GM20431 (cell line): ENCODE measurements around the gene HSPD1.

Experiments
- in situ Hi-C: fragments of 300-500 bp; cut with MseI, MboI; formaldehyde crosslinking; loops from one replicate; pipeline ENCODE4 v1.15.0; 2020; ENCODE audit warnings: low sequenced_read_pairs; ENCODE audit not compliant: unreplicated experiment

HSPD1 gene

GRCh38 chr2:197499594-197500502, at the start of gene HSPD1, which contains the start of gene HSPE1:
HSPD1 (minus strand) TSS chr2:197499840; CDS start chr2:197498848, 992 bp downstream.
HSPE1 (plus strand) TSS chr2:197500379; CDS start chr2:197500437, 58 bp downstream.
- in situ Hi-C loops, result no loop called here

- in situ Hi-C loops, result no loop called here
Observed at GRCh38 chr2:197548582-197548981, 48.9 kb upstream of the HSPD1 start.

DNA sequence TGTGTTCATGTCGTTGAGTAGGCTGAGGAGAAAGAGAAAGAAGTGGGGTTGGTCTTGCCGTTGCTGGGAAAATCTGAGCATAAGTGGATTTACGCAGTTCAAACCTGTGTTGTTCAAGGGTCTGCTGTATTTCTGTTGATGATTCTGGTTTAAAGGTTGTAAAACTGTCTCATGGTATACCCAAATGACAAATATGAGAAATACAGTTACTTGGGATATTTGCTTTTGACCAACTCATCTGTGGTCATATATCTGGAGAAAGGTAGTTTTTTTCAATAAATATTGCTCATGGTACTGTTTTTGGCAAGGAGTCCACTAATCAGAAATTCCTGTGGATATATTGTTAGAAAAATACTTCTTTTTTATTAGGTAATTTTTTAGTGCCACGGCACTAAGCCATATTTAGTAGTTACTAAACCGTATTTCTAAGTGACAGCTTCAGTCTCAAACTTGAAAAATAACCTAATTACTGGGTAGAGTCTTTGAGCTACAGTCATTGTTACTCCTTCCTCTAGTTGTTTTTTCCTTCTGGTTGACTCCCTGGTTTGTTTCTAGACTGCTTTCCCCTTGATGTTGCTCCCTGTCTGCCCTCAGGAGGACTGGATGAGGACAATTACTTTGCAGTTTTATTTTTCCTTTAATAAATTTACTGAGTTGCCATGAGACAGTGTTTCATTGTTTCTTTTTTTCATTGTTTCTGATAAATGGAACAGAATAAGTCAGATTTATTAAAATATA, 47.7 kb upstream of the HSPD1 start:
- in situ Hi-C loops, result no loop called here

DNA sequence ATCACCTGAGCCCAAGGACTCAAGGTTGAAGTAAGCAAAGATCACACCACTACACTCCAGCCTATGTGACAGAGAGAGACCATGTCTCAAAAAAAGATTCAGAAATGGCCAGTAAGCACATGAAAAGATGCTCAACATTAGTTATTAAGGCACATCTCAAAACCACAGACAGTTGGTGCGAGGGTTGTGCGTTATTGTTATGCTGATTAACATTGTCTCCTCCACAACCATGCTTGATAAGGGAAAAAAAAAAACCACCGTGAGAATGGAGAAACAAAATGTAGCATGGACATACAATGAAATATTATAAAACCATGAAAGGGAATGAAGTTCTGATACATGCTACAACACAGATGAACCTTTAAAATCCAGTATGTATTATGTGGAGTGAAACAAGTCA, 43.6 kb upstream of the HSPD1 start:
- in situ Hi-C loops, result no loop called here

DNA sequence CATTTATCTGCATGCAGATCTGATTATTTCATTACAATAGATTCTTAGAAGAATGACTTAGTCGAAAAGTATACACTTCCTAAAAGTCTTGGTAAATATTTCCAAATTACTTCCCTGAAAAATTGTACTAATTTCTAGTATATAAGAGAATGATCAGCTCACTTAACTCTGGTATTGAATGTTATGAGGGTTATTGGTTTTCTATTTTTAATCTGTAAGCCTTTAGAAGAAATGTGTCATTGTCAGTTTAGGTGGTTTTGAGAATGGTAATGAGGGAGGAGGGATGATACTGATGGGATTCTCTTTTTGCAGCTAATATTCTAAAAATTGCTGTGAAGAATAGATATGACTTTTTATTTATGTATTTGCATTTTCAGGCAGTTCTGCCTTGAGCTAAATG, 40.1 kb upstream of the HSPD1 start:
- in situ Hi-C loops, result no loop called here

DNA sequence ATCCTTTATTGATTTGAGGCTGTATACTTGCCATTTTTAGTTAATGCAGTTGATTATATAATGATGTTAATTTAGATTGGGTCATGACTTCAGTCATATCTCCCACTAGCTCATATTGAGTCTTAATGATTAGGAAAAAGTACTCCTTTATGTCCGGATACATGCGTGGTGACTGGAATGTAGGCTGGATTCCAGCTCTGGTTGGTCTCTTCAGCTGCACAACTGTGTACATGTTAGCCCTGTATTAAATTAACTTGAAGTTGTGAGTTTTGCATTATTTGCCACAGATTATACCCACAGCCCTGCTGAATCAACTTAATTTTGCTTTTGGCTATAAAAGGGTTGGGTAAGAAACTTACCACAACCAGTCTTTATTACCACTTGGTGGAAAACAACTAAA, 38.8 kb upstream of the HSPD1 start:
- in situ Hi-C loops, result no loop called here

- in situ Hi-C loops, result no loop called here
Observed at GRCh38 chr2:197517150-197517549, 17.5 kb upstream of the HSPD1 start.

DNA sequence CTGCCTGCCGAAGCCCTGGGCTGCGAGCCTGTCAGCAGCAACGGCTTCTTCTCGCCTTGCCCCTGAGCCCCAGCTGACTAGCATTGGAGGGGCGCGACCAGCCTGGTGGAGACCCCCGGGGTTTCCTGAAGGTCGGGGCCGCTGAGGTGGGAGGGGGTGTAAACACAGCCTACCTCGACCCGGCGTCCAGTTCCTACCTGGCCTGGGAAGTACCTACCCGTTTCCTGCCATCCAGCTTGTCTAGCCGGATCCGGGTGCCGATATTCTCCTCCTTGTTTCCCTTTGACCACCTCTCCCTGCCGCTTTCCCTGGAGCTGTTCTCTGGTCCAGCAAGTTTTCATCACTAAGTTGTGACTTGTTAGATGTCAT, 16.7 kb upstream of the HSPD1 start:
- in situ Hi-C loops, result no loop called here

- in situ Hi-C loops, result no loop called here
Observed at GRCh38 chr2:197515739-197516392, 16.2 kb upstream of the HSPD1 start, which contains the start of gene MOB4. MOB4 (plus strand) TSS chr2:197516066; CDS start chr2:197516087, 21 bp downstream.

DNA sequence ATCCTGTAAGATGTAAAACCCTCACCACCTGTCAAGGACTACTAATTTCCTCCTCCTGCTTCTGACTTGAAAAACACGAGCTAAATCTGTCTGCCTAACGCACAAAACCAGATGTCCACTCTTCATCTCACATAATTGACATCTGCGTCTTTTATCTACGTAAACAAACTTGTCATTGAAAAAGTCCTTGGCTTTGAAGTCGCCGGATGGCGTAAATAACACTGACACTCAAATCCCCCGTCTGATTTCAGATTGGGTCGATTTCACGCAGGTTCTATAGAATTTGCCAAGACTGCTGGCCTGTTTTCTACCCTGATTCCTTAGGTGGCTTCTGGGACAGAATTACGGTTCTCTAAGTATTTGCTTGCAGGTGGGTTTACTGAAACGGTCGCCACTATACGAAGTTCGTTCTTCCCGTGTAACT, 15.7 kb upstream of the HSPD1 start:
- in situ Hi-C loops, result no loop called here

- in situ Hi-C loops, result no loop called here
Observed at GRCh38 chr2:197514754-197515153, 15.1 kb upstream of the HSPD1 start.

DNA sequence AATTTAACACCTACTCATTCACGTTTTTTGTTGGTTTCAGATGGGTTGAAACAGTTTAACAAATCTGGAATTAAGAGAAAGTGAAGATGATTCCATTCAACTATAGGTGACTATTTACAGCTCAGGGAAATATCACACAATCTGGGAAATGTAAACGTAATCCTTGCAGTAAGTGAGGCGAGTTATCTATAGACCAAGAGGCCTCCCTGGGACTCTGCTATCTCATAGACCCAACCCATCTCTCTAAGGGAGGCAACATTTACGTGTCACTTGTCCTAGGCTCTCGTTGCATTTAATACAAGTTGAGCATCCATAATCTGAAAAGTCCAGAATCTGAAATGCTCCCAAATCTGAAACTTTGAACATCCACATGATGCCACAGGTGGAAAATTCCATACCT, 14.3 kb upstream of the HSPD1 start:
- in situ Hi-C loops, result no loop called here

GRCh38 chr2:197506658-197507057, 7.0 kb upstream of the HSPD1 start:
- in situ Hi-C loops, result no loop called here

- in situ Hi-C loops, result no loop called here
Observed at GRCh38 chr2:197504512-197504911, 4.9 kb upstream of the HSPD1 start.

DNA sequence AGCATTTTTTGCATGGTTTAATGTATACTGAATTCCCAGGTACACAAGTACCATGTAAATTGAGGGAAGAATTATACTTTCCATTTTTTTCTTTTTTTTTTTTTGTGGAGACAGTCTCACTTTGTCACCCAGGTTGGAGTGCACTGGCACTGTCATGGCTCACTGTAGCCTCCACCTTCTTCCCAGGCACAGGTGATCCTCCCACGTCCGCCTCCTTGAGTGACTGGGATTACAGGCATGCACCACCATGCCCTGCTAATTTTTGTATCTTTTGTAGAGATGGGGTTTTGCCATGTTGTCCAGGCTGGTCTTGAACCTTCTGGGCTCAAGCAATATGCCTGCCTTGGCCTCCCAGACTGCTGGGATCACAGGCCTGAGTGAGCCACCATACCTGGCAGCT, 4.4 kb upstream of the HSPD1 start:
- in situ Hi-C loops, result no loop called here

DNA sequence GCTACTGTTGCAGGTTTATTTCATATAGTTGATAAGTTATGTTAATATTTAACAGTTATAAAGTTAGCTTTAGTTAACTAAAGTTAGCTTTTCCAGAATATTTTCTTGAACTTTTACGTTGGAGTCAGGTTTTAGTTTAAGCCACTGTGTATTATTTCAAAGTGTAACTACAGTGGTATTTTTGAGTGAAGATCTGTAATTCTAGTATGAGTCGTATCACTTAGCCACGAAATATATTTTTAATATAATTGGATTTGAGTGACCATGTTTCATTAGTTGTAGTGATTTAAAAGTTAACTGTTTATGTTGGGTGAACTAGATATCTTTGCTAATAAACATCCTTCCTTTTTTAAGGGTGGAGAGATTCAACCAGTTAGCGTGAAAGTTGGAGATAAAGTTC, 3.0 kb upstream of the HSPD1 start:
- in situ Hi-C loops, result no loop called here

DNA sequence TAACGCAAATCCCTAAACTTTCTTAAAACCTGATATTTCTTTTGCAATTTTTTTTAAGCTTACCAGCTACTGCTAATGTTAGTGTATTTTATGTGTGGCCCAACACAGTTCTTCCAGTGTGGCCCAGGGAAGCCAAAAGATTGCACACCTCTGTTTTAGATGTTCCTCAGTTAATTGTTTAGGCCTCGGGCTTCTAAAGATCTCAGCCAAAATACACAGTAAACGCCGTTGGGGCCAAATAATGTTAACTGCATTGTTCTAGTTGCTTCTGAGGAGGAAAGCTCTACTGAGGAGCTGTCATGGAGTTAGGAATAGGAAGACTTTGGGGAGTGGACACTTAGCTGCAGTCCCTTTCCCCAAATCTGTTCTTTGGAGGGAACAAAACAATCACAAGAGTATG, 2.6 kb upstream of the HSPD1 start:
- in situ Hi-C loops, result no loop called here

DNA sequence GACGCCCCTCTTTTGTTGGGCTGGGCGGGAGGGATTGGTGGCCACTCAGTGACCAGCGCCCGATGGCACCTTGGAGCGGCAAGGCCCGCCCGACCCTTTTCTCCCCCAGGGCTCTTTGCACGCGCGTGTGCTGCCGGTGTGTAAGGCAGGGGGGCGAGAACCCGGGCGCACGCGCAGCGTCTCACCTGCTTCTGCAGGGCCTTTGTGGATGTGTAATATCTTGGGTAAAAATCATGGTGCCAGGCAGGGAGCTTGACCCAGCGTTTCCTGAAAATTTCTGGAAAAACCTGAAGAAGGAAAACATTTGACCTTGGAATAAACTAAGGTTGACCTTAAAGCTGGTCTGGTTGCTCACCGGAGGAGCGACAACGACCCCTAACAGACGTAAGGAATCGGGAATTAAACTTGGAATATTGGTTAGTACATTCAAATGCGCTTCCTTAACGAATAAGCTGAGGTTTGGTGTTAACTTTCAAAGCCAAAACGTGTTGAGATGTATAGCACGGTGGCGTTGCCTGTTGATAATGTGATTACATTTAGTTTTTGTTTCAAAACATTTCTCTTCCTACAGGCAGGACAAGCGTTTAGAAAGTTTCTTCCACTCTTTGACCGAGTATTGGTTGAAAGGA, 977 bp upstream of the HSPD1 start:
- in situ Hi-C loops, result no loop called here

- in situ Hi-C loops, result no loop called here
Observed at GRCh38 chr2:197498937-197499593, 575 bp downstream of the HSPD1 start.
